ENCODE measurements around the gene RMND1. TPM values are rescaled to one million over a fixed set of nuclear protein-coding genes. Genes with fewer than 3 reads are reported as not detected.
A peak's percentile ranks its signal among the peaks of the same experiment; 100 is the strongest.

The RMND1 gene
- total and polyA plus RNA-seq, 2 of the 13 experiments (the other 11 are each of a cell fraction or from before 2014, with no cell fraction given) = 34.0 to 72.5 TPM

DNA sequence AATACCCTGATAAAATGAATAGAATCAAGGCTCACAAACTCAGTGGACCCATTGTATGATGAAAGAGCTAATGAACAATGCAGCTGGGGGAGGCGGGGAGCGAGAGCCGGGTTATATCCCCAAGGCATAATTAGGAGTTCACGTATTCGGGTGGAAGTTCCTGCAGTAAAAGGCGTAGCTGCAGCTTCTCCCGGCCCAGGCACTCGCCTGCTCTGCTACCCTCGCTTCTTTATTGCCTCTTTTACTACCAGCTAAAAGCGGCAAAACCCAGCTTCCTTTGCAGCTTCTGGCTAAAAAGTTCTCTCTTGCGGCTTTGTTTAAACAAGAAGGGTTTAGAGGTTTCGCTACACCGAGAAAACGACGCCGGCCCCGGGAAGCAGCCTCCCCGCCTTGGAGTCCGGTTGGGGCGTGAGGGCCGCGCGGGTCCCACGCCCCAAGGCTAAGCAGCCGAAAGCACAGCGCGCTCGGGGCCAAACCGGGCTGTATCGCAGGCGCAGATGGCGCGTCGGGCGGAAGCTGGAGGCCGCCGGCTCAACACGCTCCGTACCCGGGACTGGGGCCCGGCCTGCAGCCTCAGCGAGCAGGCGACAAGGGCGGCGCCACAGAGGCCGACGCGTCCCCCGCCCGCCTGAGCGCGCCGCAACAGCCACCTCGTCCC, 62.2 kb downstream of the RMND1 start (continued):
- TF ChIP-seq SRSF4 (IDR thresholded peaks at IDR 0.05; ENCODE audit: low read depth, low read length, poor library complexity, severe bottlenecking) (no peak), TOE1 (CRISPR knock-in tag; IDR thresholded peaks at IDR 0.05) (peak; percentile 51; the same call in 1 of the 2 replicates), ZBTB1 (CRISPR knock-in tag; IDR thresholded peaks at IDR 0.05; ENCODE audit: borderline replicate concordance) (no peak), ZNF552 (CRISPR knock-in tag; IDR thresholded peaks at IDR 0.05; ENCODE audit: borderline replicate concordance) (peak; percentile 74; the same call in 1 of the 2 replicates), ZNF556 (CRISPR knock-in tag; IDR thresholded peaks at IDR 0.05; ENCODE audit: borderline replicate concordance) (peak; percentile 60; the same call in 1 of the 2 replicates), ARNT2 (CRISPR knock-in tag; IDR thresholded peaks at IDR 0.05; ENCODE audit: low read depth) (peak; percentile 87; the same call in 1 of the 2 replicates), HMG20B (CRISPR knock-in tag; conservative IDR thresholded peaks at IDR 0.05) (no peak), ISX (CRISPR knock-in tag; conservative IDR thresholded peaks at IDR 0.05) (peak; percentile 80; the same call in 1 of the 2 replicates), ZFY (CRISPR knock-in tag; IDR thresholded peaks at IDR 0.05) (peak; percentile 98), YEATS4 (CRISPR knock-in tag; IDR thresholded peaks at IDR 0.05; ENCODE audit: borderline replicate concordance) (peak; percentile 96), HNRNPUL1 (IDR thresholded peaks at IDR 0.05; ENCODE audit: low read depth, low read length) (peak; percentile 63; the same call in 1 of the 2 replicates), SCMH1 (CRISPR knock-in tag; IDR thresholded peaks at IDR 0.05; ENCODE audit: borderline replicate concordance) (no peak), TCF7 (IDR thresholded peaks at IDR 0.05; ENCODE audit: low read depth) (no peak), NR2F1 (CRISPR knock-in tag; IDR thresholded peaks at IDR 0.05) (no peak), IKZF4 (CRISPR knock-in tag; IDR thresholded peaks at IDR 0.05; ENCODE audit: borderline replicate concordance, low read depth, not compliant biosample characterization) (peak; percentile 86), KDM4B (CRISPR knock-in tag; IDR thresholded peaks at IDR 0.05) (peak; percentile 16; the same call in 1 of the 2 replicates), ZFP90 (CRISPR knock-in tag; IDR thresholded peaks at IDR 0.05; ENCODE audit: borderline replicate concordance) (peak; percentile 95), SNRNP70 (IDR thresholded peaks at IDR 0.05; ENCODE audit: low read depth, low read length) (no peak), NCOA1 (CRISPR knock-in tag; IDR thresholded peaks at IDR 0.05) (no peak), ZNF605 (CRISPR knock-in tag; IDR thresholded peaks at IDR 0.05) (peak; percentile 92), ZBTB7B (CRISPR knock-in tag; IDR thresholded peaks at IDR 0.05) (peak; percentile 90), GATA4 (IDR thresholded peaks at IDR 0.05; ENCODE audit: borderline replicate concordance, low read depth) (no peak; the same call in 1 of the 2 replicates)
- TF ChIP-seq, protein P1, sequence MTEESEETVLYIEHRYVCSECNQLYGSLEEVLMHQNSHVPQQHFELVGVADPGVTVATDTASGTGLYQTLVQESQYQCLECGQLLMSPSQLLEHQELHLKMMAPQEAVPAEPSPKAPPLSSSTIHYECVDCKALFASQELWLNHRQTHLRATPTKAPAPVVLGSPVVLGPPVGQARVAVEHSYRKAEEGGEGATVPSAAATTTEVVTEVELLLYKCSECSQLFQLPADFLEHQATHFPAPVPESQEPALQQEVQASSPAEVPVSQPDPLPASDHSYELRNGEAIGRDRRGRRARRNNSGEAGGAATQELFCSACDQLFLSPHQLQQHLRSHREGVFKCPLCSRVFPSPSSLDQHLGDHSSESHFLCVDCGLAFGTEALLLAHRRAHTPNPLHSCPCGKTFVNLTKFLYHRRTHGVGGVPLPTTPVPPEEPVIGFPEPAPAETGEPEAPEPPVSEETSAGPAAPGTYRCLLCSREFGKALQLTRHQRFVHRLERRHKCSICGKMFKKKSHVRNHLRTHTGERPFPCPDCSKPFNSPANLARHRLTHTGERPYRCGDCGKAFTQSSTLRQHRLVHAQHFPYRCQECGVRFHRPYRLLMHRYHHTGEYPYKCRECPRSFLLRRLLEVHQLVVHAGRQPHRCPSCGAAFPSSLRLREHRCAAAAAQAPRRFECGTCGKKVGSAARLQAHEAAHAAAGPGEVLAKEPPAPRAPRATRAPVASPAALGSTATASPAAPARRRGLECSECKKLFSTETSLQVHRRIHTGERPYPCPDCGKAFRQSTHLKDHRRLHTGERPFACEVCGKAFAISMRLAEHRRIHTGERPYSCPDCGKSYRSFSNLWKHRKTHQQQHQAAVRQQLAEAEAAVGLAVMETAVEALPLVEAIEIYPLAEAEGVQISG (CRISPR knock-in tag; IDR thresholded peaks at IDR 0.05) = peak; percentile 88
- TF ChIP-seq, protein P2, sequence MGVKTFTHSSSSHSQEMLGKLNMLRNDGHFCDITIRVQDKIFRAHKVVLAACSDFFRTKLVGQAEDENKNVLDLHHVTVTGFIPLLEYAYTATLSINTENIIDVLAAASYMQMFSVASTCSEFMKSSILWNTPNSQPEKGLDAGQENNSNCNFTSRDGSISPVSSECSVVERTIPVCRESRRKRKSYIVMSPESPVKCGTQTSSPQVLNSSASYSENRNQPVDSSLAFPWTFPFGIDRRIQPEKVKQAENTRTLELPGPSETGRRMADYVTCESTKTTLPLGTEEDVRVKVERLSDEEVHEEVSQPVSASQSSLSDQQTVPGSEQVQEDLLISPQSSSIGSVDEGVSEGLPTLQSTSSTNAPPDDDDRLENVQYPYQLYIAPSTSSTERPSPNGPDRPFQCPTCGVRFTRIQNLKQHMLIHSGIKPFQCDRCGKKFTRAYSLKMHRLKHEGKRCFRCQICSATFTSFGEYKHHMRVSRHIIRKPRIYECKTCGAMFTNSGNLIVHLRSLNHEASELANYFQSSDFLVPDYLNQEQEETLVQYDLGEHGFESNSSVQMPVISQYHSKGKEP (CRISPR knock-in tag; IDR thresholded peaks at IDR 0.05) = 0 out of 2 replicates have a peak, but pooled peaks have one; percentile 15
- TF ChIP-seq, protein P3, sequence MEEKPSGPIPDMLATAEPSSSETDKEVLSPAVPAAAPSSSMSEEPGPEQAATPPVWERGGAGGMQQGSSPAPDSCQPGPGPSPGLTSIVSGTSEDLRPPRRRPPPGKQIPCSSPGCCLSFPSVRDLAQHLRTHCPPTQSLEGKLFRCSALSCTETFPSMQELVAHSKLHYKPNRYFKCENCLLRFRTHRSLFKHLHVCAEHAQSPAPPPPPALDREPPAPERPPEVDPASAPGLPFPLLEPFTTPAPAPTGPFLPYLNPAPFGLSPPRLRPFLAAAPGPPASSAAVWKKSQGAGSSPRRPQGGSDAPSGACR (CRISPR knock-in tag; IDR thresholded peaks at IDR 0.05) = peak; percentile 72; the same call in 1 of the 2 replicates

All from HepG2 (cell line).